Spinal cord (tissue), 10 donors: ENCODE results near the gene ARHGEF28. TPM values are rescaled to one million over a fixed set of nuclear protein-coding genes. Genes with fewer than 3 reads are reported as not detected.

ENCODE experiments used
- DNase-seq, 6 donors: peaks; one replicate each; pipeline versions ENCODE4 v3.0.0 to v3.0.0-alpha.2; 2013 to 2015; ENCODE audit warnings: low spot score in 6 of 6, low read depth in 4 of 6
- H3K27ac ChIP-seq: one replicate; pipeline ENCODE4 v1.5.1; 2013; ENCODE audit warnings: low read depth, low read length, control low read depth
- H3K27me3 ChIP-seq: one replicate; pipeline ENCODE4 v1.6.1; 2013; ENCODE audit warnings: low read length; ENCODE audit not compliant: control insufficient read depth, insufficient read depth
- H3K36me3 ChIP-seq: one replicate; pipeline ENCODE4 v1.6.1; 2013; ENCODE audit warnings: low read length; ENCODE audit not compliant: control insufficient read depth, insufficient read depth
- H3K4me1 ChIP-seq: one replicate; pipeline ENCODE4 v1.6.1; 2013; ENCODE audit warnings: low read length; ENCODE audit not compliant: control insufficient read depth, insufficient read depth
- H3K4me3 ChIP-seq: one replicate; pipeline ENCODE4 v1.5.1; 2013; ENCODE audit warnings: low read depth, low read length, control low read depth
- H3K9me3 ChIP-seq: one replicate; pipeline ENCODE4 v1.6.1; 2013; ENCODE audit warnings: low read length; ENCODE audit not compliant: control insufficient read depth, insufficient read depth
- WGBS: methylation state at CpG from one replicate; pipeline ENCODE4 v1.1.5; 2013; ENCODE audit warnings: missing lambda C conversion rate; ENCODE audit not compliant: insufficient coverage; 5-methylcytosine and 5-hydroxymethylcytosine counted together
- polyA plus RNA-seq, 2 donors: library from polyadenylated mRNA; unstranded; fragments of 120-200 nt; gene quantifications; one replicate each; pipeline ENCODE4 v1.2.1, GENCODE V29; 2013; ENCODE audit not compliant: insufficient read length in 2 of 2
- total RNA-seq, 2 donors: library from RNA; depleted of rRNA in 1 of 2; stranded (reverse); fragments of 120-200 nt in 1 of 2; fragments of >200 nt in 1 of 2; gene quantifications; one replicate each; pipeline versions ENCODE4 v1.2.3 to v1.2.4, GENCODE V29; 2013 to 2014
- donor health status: healthy.

Gene ARHGEF28
- total and polyA plus RNA-seq, 4 donors, result 13.6 to 25.7 (median 14.3) TPM

GRCh38 chr5:73825736-73826135 lies 199.7 kb downstream of the ARHGEF28 start:
- Histone ChIP-seq H3K4me3 (no peak overlapping the region), H3K27ac (no peak overlapping the region), H3K27me3 (no peaks in the 10 kb centered on the region), H3K4me1 (no peaks in the 10 kb centered on the region), H3K36me3 (no peaks in the 10 kb centered on the region), H3K9me3 (no peaks in the 10 kb centered on the region)
- no peak for DNase-seq

- DNase-seq, result peak in 2 of 6 donors; percentile 1 to 38
- 14% methylated on average over 1 of the region's 7 CpGs for WGBS
- no peak overlapping the region for H3K27ac ChIP-seq
These were observed 200.5 kb downstream of the ARHGEF28 start for GRCh38 chr5:73826301-73827105.

GRCh38 chr5:73827106-73827450 lies 201.1 kb downstream of the ARHGEF28 start:
- Histone ChIP-seq H3K27ac (no peak overlapping the region), H3K4me1 (no peaks in the 10 kb centered on the region), H3K36me3 (no peaks in the 10 kb centered on the region), H3K27me3 (no peaks in the 10 kb centered on the region), H3K4me3 (no peak overlapping the region), H3K9me3 (no peaks in the 10 kb centered on the region)
- no peak for DNase-seq
- WGBS, result no CpG with 5 or more reads among the region's 1 CpG

More at GRCh38 chr5:73826301-73827105, 200.5 kb downstream of the ARHGEF28 start:
- Histone ChIP-seq H3K36me3 (no peaks in the 10 kb centered on the region), H3K27me3 (no peaks in the 10 kb centered on the region), H3K4me3 (no peak overlapping the region), H3K4me1 (no peaks in the 10 kb centered on the region), H3K9me3 (no peaks in the 10 kb centered on the region)

- H3K27me3 ChIP-seq, result no peaks in the 10 kb centered on the region
- H3K4me1 ChIP-seq, result no peaks in the 10 kb centered on the region
- H3K9me3 ChIP-seq, result no peaks in the 10 kb centered on the region
- DNase-seq, result no peak
- WGBS, result 97% methylated on average over 3 of the region's 3 CpGs
- no peak overlapping the region for H3K4me3 ChIP-seq
- no peak overlapping the region for H3K27ac ChIP-seq
- no peaks in the 10 kb centered on the region for H3K36me3 ChIP-seq
These were observed 202.5 kb downstream of the ARHGEF28 start for GRCh38 chr5:73828465-73828864.

- Histone ChIP-seq H3K4me1 (no peaks in the 10 kb centered on the region), H3K4me3 (no peak overlapping the region), H3K27me3 (no peaks in the 10 kb centered on the region), H3K36me3 (no peaks in the 10 kb centered on the region), H3K9me3 (no peaks in the 10 kb centered on the region), H3K27ac (no peak overlapping the region)
- no CpG with 5 or more reads among the region's 1 CpG for WGBS
- no peak for DNase-seq
These were observed 204.7 kb downstream of the ARHGEF28 start for GRCh38 chr5:73830646-73831045.

GRCh38 chr5:73831066-73831465 lies 205.1 kb downstream of the ARHGEF28 start:
- H3K27me3 ChIP-seq, result no peaks in the 10 kb centered on the region
- WGBS, result no CpG with 5 or more reads among the region's 3 CpGs
- H3K27ac ChIP-seq, result no peak overlapping the region
- no peaks in the 10 kb centered on the region for H3K36me3 ChIP-seq
- no peak for DNase-seq
- H3K9me3 ChIP-seq, result no peaks in the 10 kb centered on the region
- no peak overlapping the region for H3K4me3 ChIP-seq
- no peaks in the 10 kb centered on the region for H3K4me1 ChIP-seq

- Histone ChIP-seq H3K9me3 (peaks cover 3% of the 10 kb centered on the region), H3K4me1 (no peaks in the 10 kb centered on the region), H3K27ac (no peak overlapping the region), H3K27me3 (no peaks in the 10 kb centered on the region), H3K4me3 (no peak overlapping the region), H3K36me3 (no peaks in the 10 kb centered on the region)
- no peak for DNase-seq
- no CpG with 5 or more reads among the region's 2 CpGs for WGBS
These were observed 208.7 kb downstream of the ARHGEF28 start for GRCh38 chr5:73834693-73835092.

GRCh38 chr5:73835726-73836125 lies 209.7 kb downstream of the ARHGEF28 start:
- Histone ChIP-seq H3K4me1 (no peaks in the 10 kb centered on the region), H3K27me3 (no peaks in the 10 kb centered on the region), H3K36me3 (no peaks in the 10 kb centered on the region), H3K4me3 (no peak overlapping the region), H3K27ac (no peak overlapping the region), H3K9me3 (peaks cover 3% of the 10 kb centered on the region)
- no peak for DNase-seq
- 100% methylated on average over 1 of the region's 2 CpGs for WGBS

GRCh38 chr5:73836607-73837006 lies 210.6 kb downstream of the ARHGEF28 start:
- H3K27me3 ChIP-seq, result no peaks in the 10 kb centered on the region
- H3K36me3 ChIP-seq, result no peaks in the 10 kb centered on the region

GRCh38 chr5:73838901-73839300 lies 212.9 kb downstream of the ARHGEF28 start:
- H3K4me1 ChIP-seq, result no peaks in the 10 kb centered on the region
- WGBS, result no CpG with 5 or more reads among the region's 1 CpG
- no peak for DNase-seq
- H3K27me3 ChIP-seq, result no peaks in the 10 kb centered on the region
- H3K36me3 ChIP-seq, result no peaks in the 10 kb centered on the region
- H3K27ac ChIP-seq, result no peak overlapping the region
- H3K9me3 ChIP-seq, result peaks cover 3% of the 10 kb centered on the region
- H3K4me3 ChIP-seq, result no peak overlapping the region

More at GRCh38 chr5:73836607-73837006, 210.6 kb downstream of the ARHGEF28 start:
- Histone ChIP-seq H3K4me1 (no peaks in the 10 kb centered on the region), H3K9me3 (peaks cover 3% of the 10 kb centered on the region), H3K4me3 (no peak overlapping the region), H3K27ac (no peak overlapping the region)
- no peak for DNase-seq
